H1 (cell line): ENCODE results near the gene SCYL1. TPM values are rescaled to one million over a fixed set of nuclear protein-coding genes. Genes with fewer than 3 reads are reported as not detected.

Source experiments
- ASH2L ChIP-seq: fragments of 200-600, 300-600 bp; sonication (generic); IDR thresholded peaks from one replicate; pipeline ENCODE4 v1.7.1; 2017; ENCODE audit warnings: low read length
- CHD7 ChIP-seq: fragments of 300-600 bp; sonication (generic); IDR thresholded peaks from 2 replicates; pipeline ENCODE4 v1.7.1; 2012; ENCODE audit warnings: low read length, moderate library complexity, mild to moderate bottlenecking, inconsistent platforms; ENCODE audit not compliant: insufficient replicate concordance
- MAFK ChIP-seq: IDR thresholded peaks from 2 replicates; pipeline ENCODE4 v1.6.1; 2012; ENCODE audit warnings: low read depth, mild to moderate bottlenecking, improper control_type of control experiment, low read length
- RFX5 ChIP-seq: IDR thresholded peaks from 2 replicates; pipeline ENCODE4 v1.6.1; 2011; ENCODE audit warnings: low read depth, low read length, improper control_type of control experiment, borderline replicate concordance
- TAF7 ChIP-seq: optimal IDR thresholded peaks from 2 replicates; pipeline ENCODE3; 2011; ENCODE audit warnings: low read depth, mild to moderate bottlenecking, inconsistent platforms, low read length, moderate library complexity, borderline replicate concordance
- YY1 ChIP-seq: IDR thresholded peaks from 2 replicates; pipeline ENCODE4 v1.6.1; 2011; ENCODE audit warnings: low read depth, mild to moderate bottlenecking, low read length
- polyA plus RNA-seq, 7 experiments: library from polyadenylated mRNA; depleted of rRNA in 3 of 7; stranded (reverse) in 5 of 7; unstranded in 2 of 7; fragments of >200 nt in 5 of 7; fragments of 200-250 nt in 2 of 7; gene quantifications; 1 replicate in 5 of 7; 2 replicates in 1 of 7; 4 replicates in 1 of 7; pipeline versions ENCODE4 v1.2.1 to v1.2.3, GENCODE V29; 2011 to 2013; ENCODE audit warnings: missing spikeins in 2 of 7, mixed read lengths in 2 of 7
- total RNA-seq: library from RNA; stranded (reverse); fragmentation: NEBNext Ultra II Directional; extraction: Animal tissue kit (Norgen Biotek cat#: 25700); gene quantifications from 2 replicates; pipeline ENCODE4 v1.2.1, GENCODE V29; 2021

SCYL1 gene
- total and polyA plus RNA-seq, 2 of the 8 experiments (the other 6 are each of a cell fraction or from before 2014, with no cell fraction given) = 59.8 to 77.7 TPM

GRCh38 chr11:65557280-65558001 lies 32.6 kb downstream of the SCYL1 start (continued):
- TF ChIP-seq CHD7 = no peak
- no peak for TF ChIP-seq YY1
- TF ChIP-seq TAF7 = no peak
- TF ChIP-seq RFX5 = no peak
- TF ChIP-seq MAFK = no peak
- no peak for TF ChIP-seq ASH2L
- TF ChIP-seq, all 59 proteins: peak for 0
